ENCODE data around the gene ABCC3.

ABCC3 gene

GRCh38 chr17:50634224-50634914 lies at the start of gene ABCC3:
ABCC3 (plus strand) TSS chr17:50634881; CDS start chr17:50634937, 56 bp downstream.
- no peak for DNase-seq (ENCODE audit: low read depth in 2 of 2)

- DNase-seq (ENCODE audit: low read depth in 2 of 2), result no peak
Observed at GRCh38 chr17:50585346-50585745, 49.3 kb upstream of the ABCC3 start.

- DNase-seq (ENCODE audit: low read depth in 2 of 2), result no peak
Observed at GRCh38 chr17:50585891-50586290, 48.8 kb upstream of the ABCC3 start.

- no peak for DNase-seq (ENCODE audit: low read depth in 2 of 2)
Observed at GRCh38 chr17:50586421-50587247, 48.0 kb upstream of the ABCC3 start.

- no peak for DNase-seq (ENCODE audit: low read depth in 2 of 2)
Observed at GRCh38 chr17:50587571-50587970, 47.1 kb upstream of the ABCC3 start.

- no peak for DNase-seq (ENCODE audit: low read depth in 2 of 2)
Observed at GRCh38 chr17:50588391-50589049, 46.2 kb upstream of the ABCC3 start.

GRCh38 chr17:50589095-50589705 lies 45.5 kb upstream of the ABCC3 start:
- DNase-seq (ENCODE audit: low read depth in 2 of 2), result no peak

- no peak for DNase-seq (ENCODE audit: low read depth in 2 of 2)
Observed at GRCh38 chr17:50590946-50591737, 43.5 kb upstream of the ABCC3 start.

GRCh38 chr17:50593321-50593720 lies 41.4 kb upstream of the ABCC3 start:
- no peak for DNase-seq (ENCODE audit: low read depth in 2 of 2)

GRCh38 chr17:50594128-50594823 lies 40.4 kb upstream of the ABCC3 start:
- DNase-seq (ENCODE audit: low read depth in 2 of 2), result no peak

- no peak for DNase-seq (ENCODE audit: low read depth in 2 of 2)
Observed at GRCh38 chr17:50594892-50595291, 39.8 kb upstream of the ABCC3 start.

- DNase-seq (ENCODE audit: low read depth in 2 of 2), result no peak
Observed at GRCh38 chr17:50596191-50597037, 38.3 kb upstream of the ABCC3 start.

GRCh38 chr17:50598487-50598886 lies 36.2 kb upstream of the ABCC3 start:
- no peak for DNase-seq (ENCODE audit: low read depth in 2 of 2)

GRCh38 chr17:50599606-50600005 lies 35.1 kb upstream of the ABCC3 start:
- DNase-seq (ENCODE audit: low read depth in 2 of 2), result no peak

GRCh38 chr17:50601823-50602375 lies 32.8 kb upstream of the ABCC3 start:
- no peak for DNase-seq (ENCODE audit: low read depth in 2 of 2)

GRCh38 chr17:50602836-50603235 lies 31.8 kb upstream of the ABCC3 start:
- DNase-seq (ENCODE audit: low read depth in 2 of 2), result no peak

- no peak for DNase-seq (ENCODE audit: low read depth in 2 of 2)
Observed at GRCh38 chr17:50603340-50603739, 31.3 kb upstream of the ABCC3 start.

GRCh38 chr17:50604513-50604912 lies 30.2 kb upstream of the ABCC3 start:
- no peak for DNase-seq (ENCODE audit: low read depth in 2 of 2)

GRCh38 chr17:50605429-50605828 lies 29.3 kb upstream of the ABCC3 start:
- DNase-seq (ENCODE audit: low read depth in 2 of 2), result no peak
